Suprapubic skin (tissue), 4 donors: ENCODE measurements around the gene SUZ12.

Experiments
- POLR2A ChIP-seq, 2 donors: fragments of 450-650 bp; IDR thresholded peaks; one replicate each; pipeline ENCODE4 v1.6.1; 2017; ENCODE audit warnings: antibody characterized with exemption in 2 of 2, mild to moderate bottlenecking in 2 of 2, moderate library complexity in 2 of 2
- POLR2AphosphoS5 ChIP-seq, 3 donors: sonication (generic); formaldehyde crosslinking; IDR thresholded peaks; one replicate each; pipeline ENCODE4 v1.6.1; 2017; ENCODE audit warnings: antibody characterized with exemption in 3 of 3
- TF ChIP-seq, protein P1 (sequence below), 2 donors: fragments of 200-600 bp in 1 of 2; fragments of 450-650 bp in 1 of 2; sonication (generic) in 1 of 2; IDR thresholded peaks; one replicate each; pipeline ENCODE4 v1.5.1; 2016 to 2019; ENCODE audit warnings: antibody characterized with exemption in 2 of 2, mild to moderate bottlenecking in 1 of 2, moderate library complexity in 1 of 2

- TF ChIP-seq, protein P1, sequence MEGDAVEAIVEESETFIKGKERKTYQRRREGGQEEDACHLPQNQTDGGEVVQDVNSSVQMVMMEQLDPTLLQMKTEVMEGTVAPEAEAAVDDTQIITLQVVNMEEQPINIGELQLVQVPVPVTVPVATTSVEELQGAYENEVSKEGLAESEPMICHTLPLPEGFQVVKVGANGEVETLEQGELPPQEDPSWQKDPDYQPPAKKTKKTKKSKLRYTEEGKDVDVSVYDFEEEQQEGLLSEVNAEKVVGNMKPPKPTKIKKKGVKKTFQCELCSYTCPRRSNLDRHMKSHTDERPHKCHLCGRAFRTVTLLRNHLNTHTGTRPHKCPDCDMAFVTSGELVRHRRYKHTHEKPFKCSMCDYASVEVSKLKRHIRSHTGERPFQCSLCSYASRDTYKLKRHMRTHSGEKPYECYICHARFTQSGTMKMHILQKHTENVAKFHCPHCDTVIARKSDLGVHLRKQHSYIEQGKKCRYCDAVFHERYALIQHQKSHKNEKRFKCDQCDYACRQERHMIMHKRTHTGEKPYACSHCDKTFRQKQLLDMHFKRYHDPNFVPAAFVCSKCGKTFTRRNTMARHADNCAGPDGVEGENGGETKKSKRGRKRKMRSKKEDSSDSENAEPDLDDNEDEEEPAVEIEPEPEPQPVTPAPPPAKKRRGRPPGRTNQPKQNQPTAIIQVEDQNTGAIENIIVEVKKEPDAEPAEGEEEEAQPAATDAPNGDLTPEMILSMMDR (IDR thresholded peaks at IDR 0.05) = no peak
- TF ChIP-seq POLR2A (IDR thresholded peaks at IDR 0.05) = no peak
- TF ChIP-seq POLR2AphosphoS5 (IDR thresholded peaks at IDR 0.05) = no peak
These were observed 16.8 kb upstream of the SUZ12 start for GRCh38 chr17:31919802-31920525.
